HL-60 (cell line): Measurements from ENCODE around the gene WNT16.

Experiments
- CTCF ChIP-seq: IDR thresholded peaks from one replicate; pipeline ENCODE4 v1.5.1; 2011; ENCODE audit warnings: low read length, control low read depth, inconsistent platforms; ENCODE audit not compliant: insufficient read depth
- GABPA ChIP-seq: IDR thresholded peaks from 2 replicates; pipeline ENCODE4 v1.6.1; 2012; ENCODE audit warnings: low read depth
- POLR2AphosphoS5 ChIP-seq: IDR thresholded peaks from 2 replicates; pipeline ENCODE4 v1.6.1; 2012; ENCODE audit warnings: low read depth
- SPI1 ChIP-seq: IDR thresholded peaks from 2 replicates; pipeline ENCODE4 v1.6.1; 2012; ENCODE audit warnings: low read depth, mild to moderate bottlenecking, borderline replicate concordance

DNA sequence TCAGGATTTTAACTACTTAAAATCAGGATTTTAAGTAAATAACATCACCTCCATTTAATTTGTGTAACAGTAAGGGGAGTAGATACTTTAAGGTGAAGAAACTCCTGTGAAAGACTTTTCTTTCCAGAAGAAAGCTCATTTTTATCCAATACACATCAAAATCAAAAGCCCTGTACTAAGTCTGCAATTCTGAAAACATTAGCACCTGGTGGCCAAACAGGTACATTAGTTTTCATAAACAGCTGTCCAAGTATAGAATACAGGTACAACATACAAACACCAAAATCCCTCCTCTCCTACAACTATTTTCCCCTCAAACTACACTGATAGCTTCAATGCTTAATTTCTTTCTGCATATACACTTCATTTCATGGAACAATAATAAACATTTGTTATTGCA is 44.4 kb downstream of the WNT16 start:
- TF ChIP-seq CTCF, result no peak
- TF ChIP-seq POLR2AphosphoS5, result no peak
- TF ChIP-seq GABPA, result no peak
- TF ChIP-seq SPI1, result no peak
